C4-2B (cell line): ENCODE data around the gene PET100.

Source experiments
- H3K27ac ChIP-seq: fragments of 450-650 bp; 2 replicates; pipeline ENCODE4 v1.5.1; 2017
- CTCF ChIP-seq: fragments of 450-650 bp; conservative IDR thresholded peaks from 2 replicates; pipeline ENCODE4 v1.5.1; 2017; ENCODE audit warnings: mild to moderate bottlenecking
- ZFX ChIP-seq: fragments of 450-650 bp; IDR thresholded peaks from 2 replicates; pipeline ENCODE4 v1.6.1; 2017

PET100 gene

GRCh38 chr19:7606289-7606688 is 23.3 kb upstream of the PET100 start:
- no peak overlapping the region for H3K27ac ChIP-seq
- no peak for TF ChIP-seq ZFX
- no peak for TF ChIP-seq CTCF

- TF ChIP-seq ZFX = no peak
- TF ChIP-seq CTCF = no peak
Measured at GRCh38 chr19:7607212-7607873, 22.2 kb upstream of the PET100 start.

DNA sequence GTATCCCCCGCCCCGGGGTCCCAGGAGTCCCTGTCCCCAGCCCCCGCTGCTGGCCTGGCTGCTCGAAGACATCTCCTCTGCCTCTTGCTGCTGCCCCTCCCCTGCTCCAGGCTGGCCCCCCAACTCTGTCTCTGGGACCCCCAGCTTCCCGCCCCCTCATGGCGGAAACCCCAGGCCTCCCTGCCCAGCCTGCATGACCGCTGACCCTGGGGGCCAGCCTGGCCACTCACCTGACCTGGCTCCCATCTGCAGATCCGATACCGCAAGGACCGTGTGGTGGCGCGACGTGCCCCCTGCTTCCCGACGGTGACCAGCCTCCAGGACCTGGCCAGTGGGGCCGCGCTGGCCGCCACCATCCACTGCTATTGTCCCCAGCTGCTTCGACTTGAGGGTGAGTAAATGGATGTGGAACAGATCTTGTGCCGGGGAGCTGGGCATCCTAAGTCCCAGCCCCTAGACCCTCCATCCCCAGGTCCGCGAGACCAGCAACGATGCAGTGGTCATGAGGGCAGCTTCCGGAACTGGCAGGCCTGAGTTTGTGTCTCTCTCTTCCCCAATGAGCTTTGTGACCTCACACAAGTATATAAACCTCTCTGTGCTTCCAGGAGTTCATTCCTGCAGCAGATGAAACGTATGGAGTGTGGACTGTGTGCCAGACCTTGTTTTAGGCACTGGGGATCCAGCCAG is 21.6 kb upstream of the PET100 start:
- no peak overlapping the region for H3K27ac ChIP-seq
- TF ChIP-seq ZFX = no peak
- TF ChIP-seq CTCF = no peak

More at GRCh38 chr19:7607212-7607873, 22.2 kb upstream of the PET100 start:
- H3K27ac ChIP-seq = no peak overlapping the region

- TF ChIP-seq ZFX (no peak), CTCF (no peak)
- no peak overlapping the region for H3K27ac ChIP-seq
Measured at GRCh38 chr19:7610491-7611240, 18.9 kb upstream of the PET100 start.

DNA sequence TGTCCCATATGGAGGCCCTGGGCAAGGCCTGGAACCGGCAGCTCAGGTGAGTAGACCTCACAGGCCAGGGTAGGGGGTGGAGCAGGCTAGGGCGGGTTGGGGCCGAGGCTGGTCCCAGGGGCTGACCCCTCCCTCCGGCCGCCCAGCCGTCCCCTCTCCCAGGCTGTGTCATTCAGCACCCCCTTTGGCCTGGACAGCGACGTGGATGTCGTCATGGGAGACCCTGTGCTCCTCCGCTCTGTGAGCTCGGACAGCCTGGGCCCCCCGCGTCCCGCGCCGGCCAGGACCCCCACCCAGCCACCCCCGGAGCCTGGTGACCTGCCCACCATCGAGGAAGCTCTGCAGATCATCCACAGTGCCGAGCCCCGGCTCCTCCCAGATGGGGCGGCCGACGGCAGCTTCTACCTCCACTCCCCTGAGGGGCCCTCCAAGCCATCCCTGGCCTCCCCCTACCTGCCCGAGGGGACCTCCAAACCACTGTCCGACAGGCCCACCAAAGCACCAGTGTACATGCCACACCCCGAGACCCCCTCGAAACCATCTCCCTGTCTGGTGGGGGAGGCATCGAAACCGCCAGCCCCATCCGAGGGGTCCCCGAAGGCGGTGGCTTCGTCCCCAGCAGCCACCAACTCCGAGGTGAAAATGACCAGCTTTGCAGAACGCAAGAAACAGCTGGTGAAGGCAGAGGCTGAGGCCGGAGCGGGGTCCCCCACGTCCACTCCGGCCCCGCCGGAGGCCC is 17.9 kb upstream of the PET100 start:
- TF ChIP-seq ZFX (no peak), CTCF (no peak)
- no peak overlapping the region for H3K27ac ChIP-seq

GRCh38 chr19:7612282-7613274 is 17.0 kb upstream of the PET100 start:
- TF ChIP-seq ZFX = no peak
- TF ChIP-seq CTCF = no peak
- no peak overlapping the region for H3K27ac ChIP-seq
